Body of pancreas (tissue), 4 donors: ENCODE data around the gene RLBP1.

Experiments
- POLR2A ChIP-seq, 3 donors: fragments of 450-650 bp; IDR thresholded peaks; one replicate each; pipeline ENCODE4 v1.6.1; 2016; ENCODE audit warnings: antibody characterized with exemption in 3 of 3, mild to moderate bottlenecking in 2 of 3
- TF ChIP-seq, protein P1 (sequence below), 7 experiments: fragments of 450-650 bp in 4 of 7; fragments of 200-600 bp in 3 of 7; sonication (generic) in 3 of 7; IDR thresholded peaks; one replicate each; pipeline ENCODE4 v1.5.1; 2016 to 2019; ENCODE audit warnings: antibody characterized with exemption in 7 of 7

DNA sequence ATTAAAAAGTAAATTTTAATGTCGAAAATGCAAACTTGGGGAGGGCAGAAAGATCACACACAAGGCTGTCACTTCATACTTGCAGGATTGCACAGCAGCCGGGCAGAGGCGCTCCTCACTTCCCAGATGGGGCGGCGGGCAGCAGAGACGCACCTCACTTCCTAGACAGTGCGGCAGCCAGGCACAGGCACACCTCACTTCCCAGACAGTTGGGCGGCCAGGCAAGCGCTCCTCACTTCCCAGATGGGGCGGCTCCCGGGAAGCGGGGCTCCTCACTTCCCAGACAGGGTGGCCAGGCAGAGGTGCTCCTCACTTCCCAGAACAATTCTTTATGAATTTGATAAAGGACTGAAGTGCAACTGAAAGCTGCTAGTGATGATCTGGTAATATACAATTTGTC is 21.2 kb downstream of the RLBP1 start:
- TF ChIP-seq, protein P1, sequence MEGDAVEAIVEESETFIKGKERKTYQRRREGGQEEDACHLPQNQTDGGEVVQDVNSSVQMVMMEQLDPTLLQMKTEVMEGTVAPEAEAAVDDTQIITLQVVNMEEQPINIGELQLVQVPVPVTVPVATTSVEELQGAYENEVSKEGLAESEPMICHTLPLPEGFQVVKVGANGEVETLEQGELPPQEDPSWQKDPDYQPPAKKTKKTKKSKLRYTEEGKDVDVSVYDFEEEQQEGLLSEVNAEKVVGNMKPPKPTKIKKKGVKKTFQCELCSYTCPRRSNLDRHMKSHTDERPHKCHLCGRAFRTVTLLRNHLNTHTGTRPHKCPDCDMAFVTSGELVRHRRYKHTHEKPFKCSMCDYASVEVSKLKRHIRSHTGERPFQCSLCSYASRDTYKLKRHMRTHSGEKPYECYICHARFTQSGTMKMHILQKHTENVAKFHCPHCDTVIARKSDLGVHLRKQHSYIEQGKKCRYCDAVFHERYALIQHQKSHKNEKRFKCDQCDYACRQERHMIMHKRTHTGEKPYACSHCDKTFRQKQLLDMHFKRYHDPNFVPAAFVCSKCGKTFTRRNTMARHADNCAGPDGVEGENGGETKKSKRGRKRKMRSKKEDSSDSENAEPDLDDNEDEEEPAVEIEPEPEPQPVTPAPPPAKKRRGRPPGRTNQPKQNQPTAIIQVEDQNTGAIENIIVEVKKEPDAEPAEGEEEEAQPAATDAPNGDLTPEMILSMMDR (IDR thresholded peaks at IDR 0.05), result no peak
- no peak for TF ChIP-seq POLR2A (IDR thresholded peaks at IDR 0.05)
